ENCODE results near the gene SWI5. TPM values are rescaled to one million over a fixed set of nuclear protein-coding genes. Genes with fewer than 3 reads are reported as not detected.

Gene SWI5
- total and polyA plus RNA-seq, 9 of the 15 experiments (the other 6 are each of a cell fraction or from before 2014, with no cell fraction given) = 62.8 to 133 (median 95.9) TPM

- TF ChIP-seq ZNF354B (CRISPR knock-in tag; IDR thresholded peaks at IDR 0.05) (no peak), HNRNPH1 (optimal IDR thresholded peaks at IDR 0.05; ENCODE audit: low read depth, low read length) (no peak), HOXB6 (CRISPR knock-in tag; IDR thresholded peaks at IDR 0.05; ENCODE audit: borderline replicate concordance) (peak; percentile 54; the same call in 1 of the 2 replicates), ZNF274 (IDR thresholded peaks at IDR 0.05; ENCODE audit: borderline replicate concordance, low read depth, low read length) (no peak), BRCA1 (IDR thresholded peaks at IDR 0.05) (no peak), BRCA1 (CRISPR knock-in tag; IDR thresholded peaks at IDR 0.05) (no peak), MTA2 (IDR thresholded peaks at IDR 0.05; ENCODE audit: low read depth) (no peak), NELFE (IDR thresholded peaks at IDR 0.05; ENCODE audit: insufficient read depth, insufficient read length) (no peak), CCAR2 (IDR thresholded peaks at IDR 0.05; ENCODE audit: low read depth, low read length) (no peak), ZBTB34 (CRISPR knock-in tag; IDR thresholded peaks at IDR 0.05) (no peak), CHD2 (IDR thresholded peaks at IDR 0.05; ENCODE audit: low read depth, low read length) (peak; percentile 69), HCFC1 (IDR thresholded peaks at IDR 0.05; ENCODE audit: low read depth, low read length) (peak; percentile 34; the same call in 1 of the 2 replicates), TEAD1 (CRISPR knock-in tag; IDR thresholded peaks at IDR 0.05) (peak in 1 of 2 experiments; percentile 77; a peak in 2 of 4 replicates), MITF (IDR thresholded peaks at IDR 0.05) (no peak), ARNT (IDR thresholded peaks at IDR 0.05) (no peak), ZNF253 (CRISPR knock-in tag; conservative IDR thresholded peaks at IDR 0.05) (peak; percentile 69; the same call in 1 of the 2 replicates), POLR3A (IDR thresholded peaks at IDR 0.05; ENCODE audit: borderline replicate concordance, extremely low read depth, insufficient read depth, insufficient read length) (no peak), CBFA2T2 (conservative IDR thresholded peaks at IDR 0.05) (no peak), NCOR1 (IDR thresholded peaks at IDR 0.05) (no peak)
- TF ChIP-seq, protein P1, sequence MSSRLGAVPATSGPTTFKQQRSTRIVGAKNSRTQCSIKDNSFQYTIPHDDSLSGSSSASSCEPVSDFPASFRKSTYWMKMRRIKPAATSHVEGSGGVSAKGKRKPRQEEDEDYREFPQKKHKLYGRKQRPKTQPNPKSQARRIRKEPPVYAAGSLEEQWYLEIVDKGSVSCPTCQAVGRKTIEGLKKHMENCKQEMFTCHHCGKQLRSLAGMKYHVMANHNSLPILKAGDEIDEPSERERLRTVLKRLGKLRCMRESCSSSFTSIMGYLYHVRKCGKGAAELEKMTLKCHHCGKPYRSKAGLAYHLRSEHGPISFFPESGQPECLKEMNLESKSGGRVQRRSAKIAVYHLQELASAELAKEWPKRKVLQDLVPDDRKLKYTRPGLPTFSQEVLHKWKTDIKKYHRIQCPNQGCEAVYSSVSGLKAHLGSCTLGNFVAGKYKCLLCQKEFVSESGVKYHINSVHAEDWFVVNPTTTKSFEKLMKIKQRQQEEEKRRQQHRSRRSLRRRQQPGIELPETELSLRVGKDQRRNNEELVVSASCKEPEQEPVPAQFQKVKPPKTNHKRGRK (tag; IDR thresholded peaks at IDR 0.05) = no peak
- TF ChIP-seq, protein P2, sequence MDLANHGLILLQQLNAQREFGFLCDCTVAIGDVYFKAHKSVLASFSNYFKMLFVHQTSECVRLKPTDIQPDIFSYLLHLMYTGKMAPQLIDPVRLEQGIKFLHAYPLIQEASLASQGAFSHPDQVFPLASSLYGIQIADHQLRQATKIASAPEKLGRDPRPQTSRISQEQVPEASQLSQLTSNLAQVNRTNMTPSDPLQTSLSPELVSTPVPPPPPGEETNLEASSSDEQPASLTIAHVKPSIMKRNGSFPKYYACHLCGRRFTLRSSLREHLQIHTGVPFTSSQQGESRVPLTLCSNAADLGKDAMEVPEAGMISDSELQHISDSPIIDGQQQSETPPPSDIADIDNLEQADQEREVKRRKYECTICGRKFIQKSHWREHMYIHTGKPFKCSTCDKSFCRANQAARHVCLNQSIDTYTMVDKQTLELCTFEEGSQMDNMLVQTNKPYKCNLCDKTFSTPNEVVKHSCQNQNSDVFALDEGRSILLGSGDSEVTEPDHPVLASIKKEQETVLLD (IDR thresholded peaks at IDR 0.05) = no peak
- TF ChIP-seq, protein P3, sequence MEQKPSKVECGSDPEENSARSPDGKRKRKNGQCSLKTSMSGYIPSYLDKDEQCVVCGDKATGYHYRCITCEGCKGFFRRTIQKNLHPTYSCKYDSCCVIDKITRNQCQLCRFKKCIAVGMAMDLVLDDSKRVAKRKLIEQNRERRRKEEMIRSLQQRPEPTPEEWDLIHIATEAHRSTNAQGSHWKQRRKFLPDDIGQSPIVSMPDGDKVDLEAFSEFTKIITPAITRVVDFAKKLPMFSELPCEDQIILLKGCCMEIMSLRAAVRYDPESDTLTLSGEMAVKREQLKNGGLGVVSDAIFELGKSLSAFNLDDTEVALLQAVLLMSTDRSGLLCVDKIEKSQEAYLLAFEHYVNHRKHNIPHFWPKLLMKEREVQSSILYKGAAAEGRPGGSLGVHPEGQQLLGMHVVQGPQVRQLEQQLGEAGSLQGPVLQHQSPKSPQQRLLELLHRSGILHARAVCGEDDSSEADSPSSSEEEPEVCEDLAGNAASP (IDR thresholded peaks at IDR 0.05) = no peak
Measured at GRCh38 chr9:128275198-128276007, 673 bp upstream of the SWI5 start, which contains the start of gene GOLGA2 (continued).
